ENCODE results near the gene FOXJ3.

The FOXJ3 gene

GRCh38 chr1:42319128-42319851, 15.7 kb downstream of the FOXJ3 start:
- FAIRE-seq (no peak), DNase-seq (ENCODE audit: insufficient read length, low spot score) (no peak)
- TF ChIP-seq CTCF (IDR thresholded peaks at IDR 0.05; ENCODE audit: insufficient read depth, missing control alignments): no peak

- no peak for DNase-seq (ENCODE audit: insufficient read length, low spot score)
- TF ChIP-seq CTCF (IDR thresholded peaks at IDR 0.05; ENCODE audit: insufficient read depth, missing control alignments): no peak
- no peak for FAIRE-seq
Measured at GRCh38 chr1:42318601-42319000, 16.4 kb downstream of the FOXJ3 start.

- TF ChIP-seq CTCF (IDR thresholded peaks at IDR 0.05; ENCODE audit: insufficient read depth, missing control alignments): no peak
- DNase-seq (ENCODE audit: insufficient read length, low spot score) (no peak), FAIRE-seq (no peak)
Measured at GRCh38 chr1:42317308-42317707, 17.7 kb downstream of the FOXJ3 start.

- DNase-seq (ENCODE audit: insufficient read length, low spot score) (no peak), FAIRE-seq (no peak)
- TF ChIP-seq CTCF (IDR thresholded peaks at IDR 0.05; ENCODE audit: insufficient read depth, missing control alignments): no peak
Measured at GRCh38 chr1:42316292-42316691, 18.7 kb downstream of the FOXJ3 start.

- FAIRE-seq: no peak
- no peak for TF ChIP-seq CTCF (IDR thresholded peaks at IDR 0.05; ENCODE audit: insufficient read depth, missing control alignments)
- no peak for DNase-seq (ENCODE audit: insufficient read length, low spot score)
Measured at GRCh38 chr1:42315500-42315899, 19.5 kb downstream of the FOXJ3 start.

- no peak for DNase-seq (ENCODE audit: insufficient read length, low spot score)
- no peak for TF ChIP-seq CTCF (IDR thresholded peaks at IDR 0.05; ENCODE audit: insufficient read depth, missing control alignments)
- FAIRE-seq: no peak
Measured at GRCh38 chr1:42313970-42314369, 21.1 kb downstream of the FOXJ3 start.

- FAIRE-seq: no peak
- no peak for TF ChIP-seq CTCF (IDR thresholded peaks at IDR 0.05; ENCODE audit: insufficient read depth, missing control alignments)
Measured at GRCh38 chr1:42312576-42313212, 22.3 kb downstream of the FOXJ3 start.

More at GRCh38 chr1:42312576-42313212, 22.3 kb downstream of the FOXJ3 start:
- DNase-seq (ENCODE audit: insufficient read length, low spot score): no peak
